ENCODE data around the gene ARMC2. TPM values are rescaled to one million over a fixed set of nuclear protein-coding genes. Genes with fewer than 3 reads are reported as not detected.

Gene ARMC2
- total RNA-seq, 1 experiment from 2014 or later: 1.1 TPM

GRCh38 chr6:108846628-108847027 lies 1.6 kb upstream of the ARMC2 start:
- Histone ChIP-seq H3K27me3 (ENCODE audit: low read length) (no peaks in the 10 kb centered on the region), H3K27ac (ENCODE audit: low read length) (no peak overlapping the region), H3F3A (ENCODE audit: low read length, unreplicated experiment) (no peaks in the 10 kb centered on the region), H4K20me1 (ENCODE audit: low read length) (no peaks in the 10 kb centered on the region), H3K4me3 (ENCODE audit: low read length) (no peak overlapping the region), H3K4me1 (ENCODE audit: insufficient read depth, low read length) (peaks cover 5% of the 10 kb centered on the region; the same call in 1 of the 2 replicates), H2AFZ (ENCODE audit: low read length) (no peak overlapping the region), H3K9me2 (replicated peaks; ENCODE audit: low read length) (no peaks in the 10 kb centered on the region), H3K9ac (ENCODE audit: low read length) (no peak overlapping the region), H3K79me2 (ENCODE audit: low read length) (no peaks in the 10 kb centered on the region), H3K36me3 (ENCODE audit: low read depth, low read length) (no peaks in the 10 kb centered on the region), H3K9me3 (ENCODE audit: low read length) (no peaks in the 10 kb centered on the region), H3K4me2 (ENCODE audit: low read length) (no peak overlapping the region)
- BruUV-seq (replicated peaks): no TSS peak
- ATAC-seq (no peak), DNase-seq (no peak)
- ChIA-PET POLR2A (ENCODE audit: unreplicated experiment) (no interaction called here), CTCF (no interaction called here)
- TF ChIP-seq EZH2phosphoT487 (IDR thresholded peaks at IDR 0.05; ENCODE audit: borderline replicate concordance, low read length): no peak
- no peak for TF ChIP-seq CTCF (conservative IDR thresholded peaks at IDR 0.05; ENCODE audit: low read depth, low read length)
- TF ChIP-seq EZH2 (IDR thresholded peaks at IDR 0.05; ENCODE audit: low read length, unreplicated experiment): no peak
- intact Hi-C loops (cut with micrococcal nuclease): no loop called here

GRCh38 chr6:108847738-108848115 lies 495 bp upstream of the ARMC2 start:
- H3K4me1 ChIP-seq (ENCODE audit: insufficient read depth, low read length): peaks cover 5% of the 10 kb centered on the region; the same call in 1 of the 2 replicates
- H3K79me2 ChIP-seq (ENCODE audit: low read length): no peaks in the 10 kb centered on the region
- no peaks in the 10 kb centered on the region for H4K20me1 ChIP-seq (ENCODE audit: low read length)
- no peaks in the 10 kb centered on the region for H3F3A ChIP-seq (ENCODE audit: low read length, unreplicated experiment)
- ChIA-PET CTCF (interaction anchor here (0.7 to 1.0 kb wide), 3 partner anchors 10 to 45 kb away, joined by 3 to 4 read pairs (median 3); no protein-coding TSS in a partner anchor), POLR2A (ENCODE audit: unreplicated experiment) (interaction anchor here (0.6 to 1.0 kb wide), 4 partner anchors 38 to 506 kb away, joined by 3 to 4 read pairs (median 4); partner anchors contain the start of gene FOXO3)
- H3K36me3 ChIP-seq (ENCODE audit: low read depth, low read length): no peaks in the 10 kb centered on the region
- H3K4me2 ChIP-seq (ENCODE audit: low read length): peak overlapping the region; percentile 90
- BruUV-seq (replicated peaks): TSS peak; percentile 31
- TF ChIP-seq EZH2phosphoT487 (IDR thresholded peaks at IDR 0.05; ENCODE audit: borderline replicate concordance, low read length) (no peak), CTCF (conservative IDR thresholded peaks at IDR 0.05; ENCODE audit: low read depth, low read length) (no peak), EZH2 (IDR thresholded peaks at IDR 0.05; ENCODE audit: low read length, unreplicated experiment) (no peak)
- ATAC-seq: no peak
- peak overlapping the region; percentile 87 for H3K4me3 ChIP-seq (ENCODE audit: low read length)
- H3K27ac ChIP-seq (ENCODE audit: low read length): no peak overlapping the region
- intact Hi-C loops (cut with micrococcal nuclease): no loop called here
- no peaks in the 10 kb centered on the region for H3K27me3 ChIP-seq (ENCODE audit: low read length)
- no peak for DNase-seq
- H3K9ac ChIP-seq (ENCODE audit: low read length): peak overlapping the region; percentile 65; the same call in 1 of the 2 replicates
- H3K9me3 ChIP-seq (ENCODE audit: low read length): no peaks in the 10 kb centered on the region
- H3K9me2 ChIP-seq (replicated peaks; ENCODE audit: low read length): no peaks in the 10 kb centered on the region
- peak overlapping the region; percentile 94 for H2AFZ ChIP-seq (ENCODE audit: low read length)

GRCh38 chr6:108850669-108851465 lies 2.6 kb downstream of the ARMC2 start:
- Histone ChIP-seq H3K4me1 (ENCODE audit: insufficient read depth, low read length) (peaks cover 5% of the 10 kb centered on the region; the same call in 1 of the 2 replicates), H3F3A (ENCODE audit: low read length, unreplicated experiment) (no peaks in the 10 kb centered on the region), H3K36me3 (ENCODE audit: low read depth, low read length) (no peaks in the 10 kb centered on the region), H3K9me3 (ENCODE audit: low read length) (no peaks in the 10 kb centered on the region), H3K4me2 (ENCODE audit: low read length) (no peak overlapping the region), H3K79me2 (ENCODE audit: low read length) (no peaks in the 10 kb centered on the region), H3K9me2 (replicated peaks; ENCODE audit: low read length) (no peaks in the 10 kb centered on the region), H4K20me1 (ENCODE audit: low read length) (no peaks in the 10 kb centered on the region), H3K4me3 (ENCODE audit: low read length) (no peak overlapping the region), H3K27me3 (ENCODE audit: low read length) (no peaks in the 10 kb centered on the region), H3K27ac (ENCODE audit: low read length) (no peak overlapping the region), H2AFZ (ENCODE audit: low read length) (no peak overlapping the region), H3K9ac (ENCODE audit: low read length) (no peak overlapping the region)
- DNase-seq: no peak
- TF ChIP-seq CTCF (conservative IDR thresholded peaks at IDR 0.05; ENCODE audit: low read depth, low read length) (no peak), EZH2phosphoT487 (IDR thresholded peaks at IDR 0.05; ENCODE audit: borderline replicate concordance, low read length) (no peak), EZH2 (IDR thresholded peaks at IDR 0.05; ENCODE audit: low read length, unreplicated experiment) (no peak)
- no TSS peak for BruUV-seq (replicated peaks)
- ATAC-seq: no peak
- CTCF ChIA-PET: interaction anchor here (0.6 kb wide), 1 partner anchor 242 kb away, joined by 3 read pairs; no protein-coding TSS in a partner anchor
- intact Hi-C loops (cut with micrococcal nuclease): no loop called here
- POLR2A ChIA-PET (ENCODE audit: unreplicated experiment): no interaction called here
